Endometrial microvascular endothelial cells (primary cell): ENCODE data around the gene CAV1. TPM values are rescaled to one million over a fixed set of nuclear protein-coding genes. Genes with fewer than 3 reads are reported as not detected.

Source experiments
- in situ Hi-C: cut with HindIII; loops from 2 replicates; pipeline ENCODE4 v1.10.0; 2017; ENCODE audit warnings: low sequenced_read_pairs, low pct_unique_long_range_greater_than_20kb; ENCODE audit errors: inconsistent ontology term
- total RNA-seq: library from RNA; depleted of rRNA; stranded (reverse); fragments of >200 nt; gene quantifications from one replicate; pipeline ENCODE4 v1.2.3, GENCODE V29; 2015; ENCODE audit errors: inconsistent ontology term

Gene CAV1
- total RNA-seq, 1 donor from 2014 or later, result 1,728 TPM

- in situ Hi-C loops, result no loop called here
Observed at GRCh38 chr7:116549370-116549769, 24.5 kb downstream of the CAV1 start.

- in situ Hi-C loops, result no loop called here
Observed at GRCh38 chr7:116551692-116552091, 26.9 kb downstream of the CAV1 start.

GRCh38 chr7:116552602-116553001 lies 27.8 kb downstream of the CAV1 start:
- in situ Hi-C loops, result no loop called here

GRCh38 chr7:116553168-116553964 lies 28.5 kb downstream of the CAV1 start:
- in situ Hi-C loops, result no loop called here

DNA sequence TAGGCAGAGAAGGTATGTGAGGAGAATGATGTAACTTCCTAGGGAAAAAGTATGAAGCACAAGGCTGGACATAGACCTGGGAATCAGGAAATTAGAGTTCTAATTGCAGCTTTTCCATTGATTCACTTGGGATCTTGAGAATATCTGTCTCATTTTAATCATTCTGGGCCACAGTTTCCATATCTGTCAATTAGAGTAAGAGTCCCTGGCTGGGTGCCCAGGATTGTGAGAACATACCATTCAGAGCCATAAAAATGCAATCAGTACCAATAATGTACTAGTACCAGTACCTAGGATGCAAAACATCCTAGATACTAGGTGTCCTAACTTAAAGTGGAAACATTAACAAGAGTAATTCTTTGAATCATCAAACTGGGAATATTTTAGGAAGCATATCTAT lies 29.6 kb downstream of the CAV1 start:
- in situ Hi-C loops, result no loop called here

DNA sequence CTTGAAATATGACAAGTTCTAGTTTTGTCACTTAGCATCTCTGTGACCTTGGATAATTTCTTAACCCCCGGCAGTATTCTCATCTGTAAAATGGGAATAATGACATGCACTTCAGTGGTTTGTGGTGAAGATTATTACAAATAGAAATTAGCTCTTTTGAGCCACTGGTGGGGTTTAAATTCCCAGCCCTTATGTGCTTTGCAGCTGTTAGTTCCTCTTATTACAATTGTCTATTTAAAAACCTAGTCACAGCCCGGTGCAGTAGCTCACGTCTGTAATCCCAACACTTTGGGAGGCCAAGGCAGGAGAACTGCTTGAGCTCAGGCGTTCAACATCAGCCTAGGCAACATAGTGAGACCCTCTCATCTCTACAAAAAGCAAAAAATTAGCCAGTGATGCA lies 30.1 kb downstream of the CAV1 start:
- in situ Hi-C loops, result no loop called here

DNA sequence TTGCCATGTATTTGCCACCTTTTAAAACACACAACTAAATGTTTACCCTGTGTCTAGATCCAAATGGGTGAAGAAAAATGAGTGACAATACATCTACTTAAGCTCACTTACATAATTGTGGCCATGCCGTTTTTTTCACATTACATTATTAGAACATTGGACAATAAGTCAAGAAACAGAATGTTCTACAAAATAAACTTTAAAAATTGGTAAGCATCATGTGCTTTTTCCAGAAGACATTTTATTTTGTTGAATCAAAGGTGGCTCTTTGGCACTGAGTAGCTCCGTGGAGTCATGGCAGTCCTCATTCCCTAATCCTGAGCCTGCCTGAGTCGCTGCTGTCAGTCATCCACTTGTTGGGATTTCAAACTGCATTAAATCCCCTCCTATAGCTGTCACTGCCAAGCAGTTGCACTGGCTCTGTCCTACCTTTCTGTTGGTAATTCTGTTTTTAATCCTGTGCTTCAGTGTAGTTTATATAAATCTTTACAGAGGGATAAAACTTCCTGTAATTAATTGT lies 32.3 kb downstream of the CAV1 start:
- in situ Hi-C loops, result no loop called here

DNA sequence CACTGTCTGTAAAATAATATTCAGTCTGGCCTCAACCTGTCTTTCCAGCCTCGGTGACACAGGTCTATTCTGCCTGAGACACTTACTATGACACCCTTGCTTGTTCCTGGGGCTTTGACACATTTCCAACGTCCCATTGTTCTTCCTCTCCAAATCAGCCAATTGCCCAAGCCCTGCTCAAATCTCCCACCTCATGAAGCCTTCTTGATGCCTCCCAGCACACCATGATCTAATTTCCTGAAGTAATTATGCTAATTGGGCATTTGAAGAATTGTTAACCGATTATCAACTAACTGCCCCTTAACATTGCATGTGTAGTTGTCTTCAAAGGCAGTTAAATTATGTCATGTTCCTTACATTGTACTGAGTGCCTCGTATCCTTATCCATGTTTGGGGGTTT lies 33.1 kb downstream of the CAV1 start:
- in situ Hi-C loops, result no loop called here

DNA sequence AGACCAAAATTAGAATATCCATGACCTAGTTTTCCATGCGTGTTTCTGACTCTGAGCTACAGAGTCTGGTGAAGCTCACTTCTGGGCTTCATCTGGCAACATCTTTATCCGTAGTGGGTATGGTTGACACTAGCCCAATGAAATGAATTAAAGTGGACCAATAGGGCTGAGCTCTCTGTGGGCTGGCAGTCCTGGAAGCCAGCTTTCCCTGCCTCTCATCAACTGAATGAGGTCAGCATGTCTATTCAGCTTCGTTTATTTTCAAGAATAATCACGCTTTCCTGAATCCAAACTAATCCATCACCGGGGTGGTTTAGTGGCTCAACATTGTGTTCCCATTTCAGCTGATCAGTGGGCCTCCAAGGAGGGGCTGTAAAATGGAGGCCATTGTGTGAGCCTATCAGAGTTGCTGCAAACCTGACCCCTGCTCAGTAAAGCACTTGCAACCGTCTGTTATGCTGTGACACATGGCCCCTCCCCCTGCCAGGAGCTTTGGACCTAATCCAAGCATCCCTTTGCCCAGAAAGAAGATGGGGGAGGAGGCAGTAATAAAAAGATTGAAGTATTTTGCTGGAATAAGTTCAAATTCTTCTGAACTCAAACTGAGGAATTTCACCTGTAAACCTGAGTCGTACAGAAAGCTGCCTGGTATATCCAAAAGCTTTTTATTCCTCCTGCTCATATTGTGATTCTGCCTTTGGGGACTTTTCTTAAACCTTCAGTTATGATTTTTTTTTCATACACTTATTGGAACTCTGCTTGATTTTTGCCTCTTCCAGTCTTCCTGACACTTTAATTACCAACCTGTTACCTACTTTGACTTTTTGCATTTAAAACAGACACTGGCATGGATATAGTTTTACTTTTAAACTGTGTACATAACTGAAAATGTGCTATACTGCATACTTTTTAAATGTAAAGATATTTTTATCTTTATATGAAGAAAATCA lies 35.5 kb downstream of the CAV1 start:
- in situ Hi-C loops, result no loop called here

- in situ Hi-C loops, result no loop called here
Observed at GRCh38 chr7:116561697-116562483, 37.1 kb downstream of the CAV1 start.

GRCh38 chr7:116562529-116563121 lies 37.8 kb downstream of the CAV1 start:
- in situ Hi-C loops, result no loop called here

GRCh38 chr7:116565981-116566380 lies 41.1 kb downstream of the CAV1 start:
- in situ Hi-C loops, result no loop called here

- in situ Hi-C loops, result no loop called here
Observed at GRCh38 chr7:116566666-116567065, 41.8 kb downstream of the CAV1 start.

- in situ Hi-C loops, result no loop called here
Observed at GRCh38 chr7:116569737-116570136, 44.9 kb downstream of the CAV1 start.

DNA sequence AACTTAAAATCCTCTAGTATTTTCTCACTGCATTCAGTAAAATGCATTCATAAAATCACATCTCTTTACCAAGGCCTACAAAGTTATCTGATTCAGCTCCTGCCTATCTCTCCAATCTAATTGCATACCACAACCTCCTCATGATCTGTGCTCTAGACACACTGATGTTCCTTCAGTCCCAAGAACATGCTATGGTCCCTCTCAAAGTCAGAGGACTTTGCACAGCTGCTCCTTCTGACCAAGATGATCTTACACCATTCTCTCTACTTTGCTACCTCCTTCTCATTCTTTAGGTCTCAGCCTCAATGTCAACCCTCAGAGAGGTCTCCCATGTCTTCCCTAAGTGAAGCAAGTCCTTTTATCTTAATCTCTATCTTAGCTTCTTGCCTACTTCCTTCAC lies 45.5 kb downstream of the CAV1 start:
- in situ Hi-C loops, result no loop called here

GRCh38 chr7:116571037-116571436 lies 46.2 kb downstream of the CAV1 start:
- in situ Hi-C loops, result no loop called here

DNA sequence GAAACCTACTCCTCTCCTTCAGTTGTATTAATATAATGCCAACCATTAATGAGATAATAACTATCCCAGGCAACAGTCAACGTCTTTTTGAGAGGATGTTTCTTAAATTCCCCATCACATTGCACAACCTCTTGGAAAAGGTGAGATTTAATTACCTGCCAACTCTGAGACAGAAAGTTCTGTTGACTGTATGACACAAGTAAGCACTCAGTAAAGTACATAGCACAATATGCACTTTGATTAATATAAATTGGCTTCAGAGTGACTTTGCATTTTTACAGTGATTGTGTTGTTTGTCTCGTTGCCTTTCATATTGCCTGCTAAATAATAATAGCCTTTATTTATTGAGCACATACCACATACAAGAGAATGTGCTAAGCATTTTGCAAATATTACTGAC lies 46.7 kb downstream of the CAV1 start:
- in situ Hi-C loops, result no loop called here

DNA sequence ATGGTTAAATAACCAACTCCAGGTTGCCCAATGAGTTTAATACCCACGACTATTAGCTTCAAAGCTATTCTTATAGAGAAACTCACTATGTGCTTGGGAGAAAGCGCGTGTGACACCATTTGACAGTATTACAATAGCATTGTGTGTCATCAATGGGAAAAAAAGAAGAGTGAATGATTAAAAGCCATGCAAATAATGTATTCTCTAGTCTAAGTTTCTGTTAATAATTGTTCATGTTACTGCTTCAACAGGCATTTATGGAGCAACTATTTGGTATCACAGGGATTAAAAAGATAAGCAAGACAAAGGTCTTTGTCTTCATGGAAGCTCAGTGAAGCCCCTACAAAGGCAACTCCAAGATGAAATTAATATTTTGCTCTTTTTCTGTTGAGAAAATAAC lies 47.2 kb downstream of the CAV1 start:
- in situ Hi-C loops, result no loop called here

DNA sequence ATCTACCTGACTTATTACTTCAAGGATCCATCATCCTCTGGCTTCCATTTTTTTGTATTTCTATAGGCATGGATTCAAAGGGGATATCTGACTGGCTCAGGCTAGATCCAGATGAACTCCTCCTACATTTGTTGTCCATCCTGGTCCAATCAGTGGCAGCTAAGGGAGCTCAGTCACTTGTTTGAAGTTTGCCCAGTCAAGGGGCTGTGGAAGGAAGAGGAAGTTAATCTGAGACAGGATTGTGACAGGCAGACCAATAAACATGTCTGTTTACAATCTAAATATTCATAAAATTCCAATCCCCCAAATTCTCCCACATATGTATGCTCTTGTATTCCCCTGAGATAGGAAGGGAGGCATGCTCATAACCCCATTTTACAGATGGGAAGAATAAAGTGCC lies 48.7 kb downstream of the CAV1 start:
- in situ Hi-C loops, result no loop called here
